Amygdala (tissue), 56 donors: ENCODE measurements around the gene DIDO1.
A peak's percentile ranks its signal among the peaks of the same experiment; 100 is the strongest.

Experiments used
- DNase-seq, 56 donors: peaks; one replicate each; lab custom pipeline; 2025; lab: John Stamatoyannopoulos, UW

Gene DIDO1

GRCh38 chr20:62951896-62952372 lies 25.6 kb upstream of the DIDO1 start:
- no peak for DNase-seq

- no peak for DNase-seq
These were observed 25.0 kb upstream of the DIDO1 start for GRCh38 chr20:62951143-62951895.

- DNase-seq, result no peak
These were observed 24.4 kb upstream of the DIDO1 start for GRCh38 chr20:62950741-62951140.

DNA sequence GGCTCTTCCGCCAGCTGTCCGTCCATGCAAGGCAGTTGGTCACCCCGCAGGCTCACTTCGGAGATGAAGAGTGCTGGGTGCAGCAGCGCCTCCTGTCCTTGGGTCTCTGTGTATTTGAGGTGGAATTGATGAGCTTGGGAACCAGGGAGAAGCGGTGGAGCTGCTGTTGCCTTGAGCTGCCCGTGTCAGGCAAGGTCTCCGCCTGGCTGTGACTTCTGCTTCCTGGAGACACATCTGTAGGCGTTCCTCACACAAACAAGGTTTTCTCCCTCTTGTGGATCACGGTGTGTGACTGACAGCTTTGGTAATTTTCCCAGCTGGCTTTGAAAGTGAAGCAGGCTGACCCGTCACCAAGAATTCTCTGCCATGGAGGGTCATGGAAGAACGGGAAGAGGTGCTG lies 23.7 kb upstream of the DIDO1 start:
- DNase-seq, result no peak

GRCh38 chr20:62949153-62949821 lies 23.0 kb upstream of the DIDO1 start:
- DNase-seq, result no peak

DNA sequence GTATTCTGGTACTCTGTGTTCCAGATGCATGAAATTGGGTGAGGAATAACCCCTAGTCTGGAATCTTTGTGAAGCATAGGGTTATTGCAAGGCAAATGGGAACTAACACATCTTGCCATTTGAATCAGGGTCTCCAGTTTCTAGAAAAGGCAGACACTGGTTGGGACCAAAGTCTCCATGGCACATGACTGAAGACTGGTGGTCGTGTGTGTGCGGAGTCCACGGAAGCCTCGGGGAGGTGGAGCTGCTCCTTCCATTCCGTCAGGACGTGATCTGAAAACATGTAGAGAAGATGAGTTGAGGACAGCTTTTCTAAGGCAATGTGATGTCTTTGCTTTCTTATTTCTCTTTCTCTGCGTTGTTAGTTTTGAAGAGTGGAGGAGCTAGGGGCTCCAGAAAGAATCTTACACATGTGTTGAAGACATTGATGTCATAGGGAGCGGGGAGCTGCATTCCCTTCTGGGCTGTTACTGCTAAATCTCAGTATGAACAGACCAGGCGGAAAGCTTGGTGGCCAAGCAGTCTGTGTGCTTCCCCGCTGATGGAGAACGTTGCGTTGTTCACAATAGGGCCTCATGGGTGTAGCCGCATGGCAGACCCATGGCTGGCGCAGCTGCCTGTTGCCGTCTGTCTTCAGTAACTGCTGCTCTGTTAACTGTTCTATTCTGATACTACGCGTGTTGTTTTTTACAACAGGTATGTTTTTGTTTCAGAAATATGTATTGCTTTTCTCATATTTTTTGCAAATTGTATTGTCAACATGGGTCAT lies 21.4 kb upstream of the DIDO1 start:
- DNase-seq, result no peak

DNA sequence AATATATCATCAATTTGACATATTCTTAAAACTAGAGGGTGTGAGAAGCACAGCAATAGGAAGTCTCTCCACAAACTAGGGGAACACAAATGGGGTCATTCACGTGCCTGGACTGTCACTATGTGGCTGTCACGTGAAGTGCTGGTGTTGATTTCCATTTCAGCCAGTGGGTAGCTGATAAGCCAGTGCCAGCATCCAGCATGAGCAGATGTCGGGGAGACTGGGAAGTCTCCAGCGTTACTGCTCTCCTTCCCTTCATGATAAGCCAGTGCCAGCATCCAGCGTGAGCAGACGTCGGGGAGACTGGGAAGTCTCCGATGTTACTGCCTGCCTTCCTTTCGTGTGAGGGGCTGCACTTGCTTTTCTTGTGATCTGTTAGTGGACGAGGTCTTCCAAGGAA lies 20.6 kb upstream of the DIDO1 start:
- DNase-seq, result no peak

GRCh38 chr20:62945771-62946339 lies 19.6 kb upstream of the DIDO1 start:
- DNase-seq, result no peak

DNA sequence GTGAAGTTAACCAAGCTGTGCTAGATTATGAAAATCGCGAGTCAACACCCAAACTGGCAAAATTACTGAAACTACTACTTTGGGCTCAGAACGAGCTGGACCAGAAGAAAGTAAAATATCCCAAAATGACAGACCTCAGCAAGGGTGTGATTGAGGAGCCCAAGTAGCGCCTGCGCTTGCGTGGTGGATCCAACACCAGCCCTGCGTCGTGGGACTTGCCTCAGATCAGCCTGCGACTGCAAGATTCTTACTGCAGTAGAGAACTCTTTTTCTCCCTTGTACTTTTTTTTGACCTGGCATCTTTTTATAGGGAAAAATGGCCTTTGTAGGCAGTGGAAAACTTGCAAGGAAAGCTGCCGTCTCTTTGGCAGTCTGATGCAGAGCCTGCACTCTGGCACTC lies 18.4 kb upstream of the DIDO1 start:
- DNase-seq, result no peak

DNA sequence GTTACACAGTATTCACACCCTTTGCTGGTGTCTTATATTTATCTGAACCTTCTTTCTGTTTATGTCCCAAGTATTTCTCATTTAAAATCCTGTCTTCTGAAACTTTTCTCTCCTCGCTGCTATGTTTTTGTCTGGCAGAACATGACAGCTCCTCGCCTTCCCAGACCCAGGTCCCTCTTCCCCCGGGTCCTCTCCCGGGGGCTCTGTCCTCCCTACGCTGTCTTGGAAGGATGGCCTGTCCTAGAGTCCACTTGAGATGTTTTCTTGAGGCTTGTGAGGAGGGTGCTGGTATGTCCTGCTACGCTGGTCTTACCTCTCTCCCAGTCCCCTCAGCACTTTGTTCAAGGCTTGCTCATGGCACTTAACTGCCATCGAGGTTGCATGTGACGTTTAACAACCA lies 17.9 kb upstream of the DIDO1 start:
- no peak for DNase-seq

- DNase-seq, result no peak
These were observed 17.1 kb upstream of the DIDO1 start for GRCh38 chr20:62943396-62943795.

GRCh38 chr20:62942456-62942855 lies 16.2 kb upstream of the DIDO1 start:
- DNase-seq, result no peak

DNA sequence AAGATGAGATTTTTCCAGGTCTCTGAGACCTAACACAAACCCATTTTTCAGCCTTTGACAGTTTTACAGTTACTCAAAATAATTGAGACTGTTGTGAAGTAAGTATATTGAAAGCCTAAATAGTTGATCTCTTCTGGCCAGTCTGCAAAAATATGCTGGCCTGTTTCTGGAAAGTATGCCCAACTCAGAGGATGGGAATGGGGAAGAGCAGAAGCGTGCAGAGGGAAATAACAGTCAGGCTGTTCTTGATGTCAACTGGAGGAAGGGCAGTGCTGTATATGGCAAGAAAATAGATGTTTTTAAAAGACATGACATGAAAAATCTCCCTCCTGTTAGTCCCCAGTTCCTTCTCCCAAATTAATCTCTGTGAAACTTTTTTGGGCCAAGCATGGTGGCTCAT lies 15.5 kb upstream of the DIDO1 start:
- DNase-seq, result no peak

- DNase-seq, result no peak
These were observed 14.6 kb upstream of the DIDO1 start for GRCh38 chr20:62940875-62941274.

DNA sequence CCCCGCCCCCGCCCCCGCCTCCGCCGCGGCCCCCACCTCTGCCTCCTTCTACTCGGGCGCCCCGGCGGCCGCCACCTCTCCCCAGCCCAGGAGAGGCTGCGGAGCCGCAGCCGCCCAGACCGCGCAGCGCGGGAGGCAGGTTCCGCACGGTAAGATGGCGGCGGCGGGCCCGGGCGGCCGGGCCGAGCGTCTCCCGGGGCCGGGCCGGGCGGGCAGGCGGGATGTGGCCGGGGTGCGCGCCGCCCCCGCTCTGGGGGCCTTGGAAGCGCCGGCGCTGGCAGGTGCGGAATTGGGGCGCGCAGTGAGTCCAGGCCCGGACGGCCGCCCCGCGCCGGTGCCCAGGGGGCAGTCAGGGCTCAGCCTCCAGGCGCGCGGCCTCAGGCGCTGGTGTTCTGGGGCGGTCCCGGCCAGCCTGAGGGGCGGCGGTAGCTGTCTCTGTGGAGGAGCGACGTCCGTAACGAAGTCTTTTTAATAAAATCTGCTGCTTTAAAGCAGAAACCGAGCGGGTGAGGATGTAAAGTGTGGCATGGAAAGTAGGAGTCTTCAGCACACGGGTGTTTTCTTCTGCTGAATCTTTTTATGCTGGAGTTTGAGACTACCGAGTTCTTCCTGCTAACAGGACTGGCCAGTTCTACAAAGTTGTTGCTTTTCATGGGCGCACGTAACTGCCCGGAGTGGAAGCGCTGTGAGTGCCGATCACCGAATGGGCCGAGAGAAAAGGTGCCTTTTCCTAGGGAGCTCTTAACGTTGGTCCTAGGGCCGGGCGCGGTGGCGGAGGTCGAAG lies 12.0 kb upstream of the DIDO1 start, which contains the start of gene GID8:
Gene GID8 (plus strand): TSS at position 43 of the 784 bp plus-strand sequence. CDS start 3,356 bp downstream, outside the sequence.
- peak in 12 of 56 donors; percentile 20 to 70 (median 53) for DNase-seq

DNA sequence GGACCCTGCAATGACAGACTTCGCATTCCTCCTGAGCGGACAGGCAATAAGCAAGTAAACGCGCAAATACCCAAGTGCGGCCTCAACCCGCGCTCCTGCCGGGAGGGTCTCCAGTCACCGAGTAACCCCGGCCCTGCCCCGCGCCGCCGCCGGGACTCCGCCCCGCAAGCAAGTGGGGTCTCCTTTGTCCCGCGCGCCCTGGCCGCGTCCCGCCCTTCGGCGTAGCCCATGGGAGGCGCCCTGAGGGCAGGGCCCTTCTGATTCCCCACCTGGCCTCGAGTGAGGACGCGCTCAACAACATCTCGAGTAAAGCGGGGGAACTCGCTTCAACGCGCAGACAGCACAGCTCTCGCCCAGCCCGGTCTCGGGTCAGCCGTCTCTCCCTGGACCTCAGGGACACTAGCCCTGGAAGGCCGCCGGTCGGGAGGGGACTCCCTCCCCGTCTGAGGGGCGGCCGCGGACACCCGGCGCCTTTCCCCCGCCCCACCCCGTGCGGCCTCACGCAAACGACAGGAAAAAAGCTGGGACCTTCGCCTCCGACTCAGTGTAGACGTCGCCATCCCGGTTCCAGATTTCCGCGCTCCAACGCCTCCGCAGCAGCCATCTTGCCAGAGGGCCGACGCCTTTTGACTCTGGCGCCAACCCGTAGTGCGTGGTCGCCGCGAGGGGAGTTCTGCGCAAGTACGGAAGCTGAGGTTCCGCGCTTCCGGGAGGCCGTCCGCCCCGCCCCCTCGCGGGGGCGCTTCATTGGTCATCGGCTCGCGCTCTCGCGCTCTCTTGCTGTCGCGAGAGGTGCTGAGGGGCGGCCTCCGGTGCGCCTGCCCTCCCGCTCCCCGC lies 11.2 kb upstream of the DIDO1 start:
- DNase-seq, result peak; percentile 54 to 95 (median 89)

DNA sequence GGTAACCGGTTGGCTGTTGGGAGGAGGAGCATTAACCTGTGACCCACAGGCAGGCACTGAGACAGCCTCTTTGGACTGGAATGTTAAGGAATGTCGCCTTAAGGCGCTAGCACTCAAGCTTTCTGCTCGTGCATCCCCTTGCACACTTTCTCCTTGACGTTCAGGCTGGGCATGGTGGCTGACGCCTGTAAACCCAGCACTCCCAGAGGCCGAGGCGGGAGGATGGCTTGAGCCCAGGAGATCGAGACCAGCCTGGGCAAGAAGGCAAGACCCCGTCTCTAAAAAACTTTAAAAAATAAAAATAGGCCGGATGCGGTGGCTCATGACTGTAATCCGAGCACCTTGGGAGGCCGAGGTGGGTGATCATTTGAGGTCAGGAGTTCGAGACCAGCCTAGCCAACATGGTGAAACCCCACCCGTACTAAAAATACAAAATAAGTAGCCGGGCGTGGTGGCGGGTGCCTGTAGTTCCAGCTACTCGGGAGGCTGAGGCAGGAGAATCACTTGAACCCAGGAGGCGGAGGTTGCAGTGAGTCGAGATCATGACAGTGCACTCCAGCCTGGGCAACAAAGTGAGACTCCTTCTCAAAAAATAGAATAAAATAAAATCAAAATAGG lies 9.8 kb upstream of the DIDO1 start:
- no peak for DNase-seq

- no peak for DNase-seq
These were observed 9.1 kb upstream of the DIDO1 start for GRCh38 chr20:62935204-62935967.
